WTC11 (cell line): Measurements from ENCODE around the gene KCNE4. TPM values are rescaled to one million over a fixed set of nuclear protein-coding genes. Genes with fewer than 3 reads are reported as not detected.
A peak's percentile ranks its signal among the peaks of the same experiment; 100 is the strongest.

Experiments
- ATAC-seq: fragments of 200-7000 bp; cut with Tn5 transposase; 2 replicates; pipeline ENCODE4 v1.10.0; 2021; ENCODE audit warnings: mild to moderate bottlenecking, moderate library complexity
- CTCF ChIA-PET: fragments of 300-600 bp; sonication (Branson Sonifier 250); formaldehyde crosslinking; loops from one replicate; lab custom pipeline; 2021; ENCODE audit warnings: antibody characterized with exemption; lab: Charles Lee
- POLR2A ChIA-PET: fragments of 350-600 bp; sonication (Branson Sonifier 250); formaldehyde crosslinking; loops from one replicate; lab custom pipeline; 2021; ENCODE audit warnings: antibody characterized with exemption; lab: Charles Lee
- DNase-seq: peaks from one replicate; pipeline ENCODE4 v3.0.0; 2021; ENCODE audit warnings: low spot score
- H3K27ac Mint-ChIP-seq: 2 replicates; pipeline ENCODE4 v1.8.0; 2021; ENCODE audit warnings: mixed read lengths
- H3K27me3 Mint-ChIP-seq: 2 replicates; pipeline ENCODE4 v1.8.0; 2021; ENCODE audit warnings: low read depth, mild to moderate bottlenecking, moderate library complexity, mixed read lengths
- H3K36me3 Mint-ChIP-seq: 2 replicates; pipeline ENCODE4 v1.8.0; 2021; ENCODE audit warnings: mixed read lengths
- H3K4me1 Mint-ChIP-seq: 2 replicates; pipeline ENCODE4 v1.8.0; 2022; ENCODE audit warnings: mixed read lengths
- H3K4me3 Mint-ChIP-seq: 2 replicates; pipeline ENCODE4 v1.8.0; 2021; ENCODE audit warnings: mild to moderate bottlenecking, moderate library complexity, mixed read lengths
- H3K9me3 Mint-ChIP-seq: 2 replicates; pipeline ENCODE4 v1.8.0; 2021; ENCODE audit warnings: mixed read lengths
- ATF1 ChIP-seq: sonication (generic); formaldehyde crosslinking; IDR thresholded peaks from 2 replicates; pipeline ENCODE4 v1.8.1; 2023; ENCODE audit warnings: mild to moderate bottlenecking, moderate library complexity, missing genetic modification reagents
- CBFB ChIP-seq: sonication (generic); formaldehyde crosslinking; IDR thresholded peaks from 2 replicates; pipeline ENCODE4 v1.8.1; 2022; ENCODE audit warnings: mild to moderate bottlenecking, low read depth, missing genetic modification reagents
- CREM ChIP-seq: sonication (generic); formaldehyde crosslinking; IDR thresholded peaks from 2 replicates; pipeline ENCODE4 v1.8.1; 2022; ENCODE audit warnings: mild to moderate bottlenecking, missing genetic modification reagents, moderate library complexity
- GABPB1 ChIP-seq: sonication (generic); formaldehyde crosslinking; IDR thresholded peaks from 2 replicates; pipeline ENCODE4 v1.8.1; 2023; ENCODE audit warnings: mild to moderate bottlenecking, missing genetic modification reagents
- JAZF1 ChIP-seq: fragments of 250-450 bp; sonication (Bioruptor Pico); IDR thresholded peaks from 2 replicates; pipeline ENCODE4 v1.9.0; 2021; ENCODE audit warnings: moderate library complexity, mild to moderate bottlenecking, inconsistent platforms
- NR1H2 ChIP-seq: sonication (generic); formaldehyde crosslinking; IDR thresholded peaks from 2 replicates; pipeline ENCODE4 v1.9.0; 2021; ENCODE audit warnings: mild to moderate bottlenecking, moderate library complexity, missing genetic modification reagents
- PRRX2 ChIP-seq: fragments of 250-450 bp; sonication (Bioruptor Pico); IDR thresholded peaks from 2 replicates; pipeline ENCODE4 v1.8.0; 2021; ENCODE audit warnings: mild to moderate bottlenecking
- SP1 ChIP-seq: sonication (generic); formaldehyde crosslinking; conservative IDR thresholded peaks from 2 replicates; pipeline ENCODE4 v1.8.1; 2022; ENCODE audit warnings: missing genetic modification reagents
- TEAD4 ChIP-seq: sonication (generic); formaldehyde crosslinking; IDR thresholded peaks from 2 replicates; pipeline ENCODE4 v1.8.0; 2022; ENCODE audit warnings: mild to moderate bottlenecking, missing genetic modification reagents
- ZNF416 ChIP-seq: fragments of 250-450 bp; sonication (Bioruptor Pico); IDR thresholded peaks from 2 replicates; pipeline ENCODE4 v1.9.0; 2021; ENCODE audit warnings: mild to moderate bottlenecking, inconsistent platforms
- total RNA-seq: library from RNA; stranded (reverse); gene quantifications from 3 replicates; pipeline ENCODE4 v1.2.3, GENCODE V29; 2021
- TF ChIP-seq, protein P1 (sequence below): fragments of 250-450 bp; sonication (Bioruptor Pico); conservative IDR thresholded peaks from 2 replicates; pipeline ENCODE4 v1.9.0; 2021; ENCODE audit warnings: mild to moderate bottlenecking
- TF ChIP-seq, protein P2 (sequence below): sonication (generic); formaldehyde crosslinking; IDR thresholded peaks from 2 replicates; pipeline ENCODE4 v1.8.0; 2022; ENCODE audit warnings: missing genetic modification reagents
- TF ChIP-seq, protein P3 (sequence below): sonication (generic); formaldehyde crosslinking; conservative IDR thresholded peaks from 2 replicates; pipeline ENCODE4 v1.8.1; 2022; ENCODE audit warnings: mild to moderate bottlenecking, missing genetic modification reagents
- TF ChIP-seq, protein P4 (sequence below): sonication (generic); formaldehyde crosslinking; IDR thresholded peaks from 2 replicates; pipeline ENCODE4 v1.8.0; 2023; ENCODE audit warnings: missing genetic modification reagents
- TF ChIP-seq, protein P5 (sequence below): sonication (generic); formaldehyde crosslinking; IDR thresholded peaks from 2 replicates; pipeline ENCODE4 v1.8.1; 2022; ENCODE audit warnings: mild to moderate bottlenecking, moderate library complexity, missing genetic modification reagents
- TF ChIP-seq, protein P6 (sequence below): sonication (generic); formaldehyde crosslinking; IDR thresholded peaks from 2 replicates; pipeline ENCODE4 v1.8.1; 2022; ENCODE audit warnings: missing genetic modification reagents, borderline replicate concordance

Gene KCNE4
- total RNA-seq, 1 experiment from 2014 or later, result 0.04 TPM

DNA sequence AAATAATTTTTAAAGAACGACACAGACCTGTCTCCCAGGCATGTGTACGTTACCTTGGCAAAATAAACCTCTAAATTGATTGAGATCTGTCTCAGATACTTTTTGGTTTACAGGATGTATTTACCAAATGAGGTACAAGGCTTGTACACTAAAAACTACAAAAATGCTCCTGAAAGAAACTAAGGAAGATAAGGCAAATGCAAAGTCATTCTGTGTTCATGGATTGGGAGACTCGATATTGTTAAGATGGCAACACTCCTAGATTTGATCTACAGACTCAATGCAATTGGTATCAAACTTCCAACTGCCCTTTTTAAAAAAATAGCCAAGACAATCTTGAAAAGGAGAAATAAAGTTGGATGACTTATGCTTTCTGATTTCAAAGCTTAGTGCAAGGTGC lies 11.5 kb upstream of the KCNE4 start:
- Mint-ChIP-seq H3K4me1 (peaks cover 75% of the 10 kb centered on the region), H3K4me3 (no peak overlapping the region)
- CTCF ChIA-PET, result no interaction called here

DNA sequence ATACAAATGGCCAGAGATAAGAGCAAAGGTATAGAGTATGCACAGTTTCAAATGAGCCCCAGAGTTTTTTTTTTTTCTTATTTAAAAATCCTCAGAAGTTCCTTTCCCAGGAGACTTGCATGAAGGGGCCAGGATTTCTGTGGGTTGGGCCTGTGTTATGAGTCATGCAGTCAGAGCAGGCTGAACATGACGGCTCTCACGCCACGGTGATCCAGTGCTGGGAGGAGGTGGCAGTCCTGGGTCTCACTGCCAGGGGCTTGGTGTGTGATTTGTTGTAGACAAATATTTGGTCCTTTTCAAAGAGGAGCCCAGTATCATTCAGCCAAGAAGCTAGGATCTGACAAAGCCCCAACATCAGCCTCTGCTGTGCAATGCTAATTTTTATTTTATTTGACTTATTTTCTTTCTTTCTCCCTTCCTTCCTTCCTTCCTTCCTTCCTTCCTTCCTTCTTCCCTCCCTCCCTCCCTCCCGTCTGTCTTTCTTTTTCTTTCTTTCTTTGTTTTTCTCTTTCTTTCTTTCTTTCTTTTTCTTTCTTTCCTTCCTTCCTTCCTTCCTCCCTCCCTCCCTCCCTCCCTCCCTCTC lies 10.4 kb upstream of the KCNE4 start:
- ATAC-seq, result peak; percentile 26
- peak; percentile 20 for DNase-seq
- CTCF ChIA-PET, result no interaction called here

More for the DNA sequence above, 11.5 kb upstream of the KCNE4 start:
- no peak for DNase-seq
- POLR2A ChIA-PET, result no interaction called here
- Mint-ChIP-seq H3K36me3 (0 out of 2 replicates have a peak, but pooled peaks cover 7% of the 10 kb centered on the region), H3K27ac (no peak overlapping the region), H3K9me3 (peaks cover 11% of the 10 kb centered on the region), H3K27me3 (no peaks in the 10 kb centered on the region; the same call in 1 of the 2 replicates)
- no peak for ATAC-seq
- TF ChIP-seq, protein P1, sequence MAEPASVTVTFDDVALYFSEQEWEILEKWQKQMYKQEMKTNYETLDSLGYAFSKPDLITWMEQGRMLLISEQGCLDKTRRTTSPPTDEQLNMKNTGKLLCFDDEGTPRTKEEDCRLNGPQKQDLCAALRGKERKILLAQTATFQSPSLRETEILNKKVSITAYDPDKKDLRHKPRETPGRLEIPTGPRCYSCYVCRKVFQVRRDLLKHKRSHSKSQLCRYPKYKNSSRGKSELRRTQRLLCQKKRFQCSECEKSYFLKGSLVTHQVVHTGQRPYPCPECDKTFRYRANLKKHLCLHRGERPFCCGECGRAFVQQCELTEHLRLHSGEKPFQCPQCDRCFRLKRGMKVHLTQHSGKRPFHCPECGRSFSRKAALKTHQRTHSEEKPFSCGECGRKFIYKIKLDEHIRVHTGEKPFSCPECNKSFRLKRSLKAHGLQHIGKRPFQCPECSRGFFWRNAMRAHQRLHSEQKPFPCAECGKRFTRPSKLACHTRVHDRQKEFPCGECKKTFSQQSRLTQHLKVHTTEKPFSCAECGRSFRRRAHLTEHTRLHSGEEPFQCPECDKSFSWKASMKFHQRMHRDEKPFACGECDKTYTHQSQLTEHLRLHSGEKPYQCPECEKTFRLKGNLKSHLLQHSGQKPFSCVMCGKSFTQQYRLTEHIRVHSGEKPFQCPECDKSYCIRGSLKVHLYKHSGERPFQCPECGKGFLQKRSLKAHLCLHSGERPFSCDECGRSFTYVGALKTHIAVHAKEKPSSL (CRISPR knock-in tag), result no peak
- TF ChIP-seq, protein P2, sequence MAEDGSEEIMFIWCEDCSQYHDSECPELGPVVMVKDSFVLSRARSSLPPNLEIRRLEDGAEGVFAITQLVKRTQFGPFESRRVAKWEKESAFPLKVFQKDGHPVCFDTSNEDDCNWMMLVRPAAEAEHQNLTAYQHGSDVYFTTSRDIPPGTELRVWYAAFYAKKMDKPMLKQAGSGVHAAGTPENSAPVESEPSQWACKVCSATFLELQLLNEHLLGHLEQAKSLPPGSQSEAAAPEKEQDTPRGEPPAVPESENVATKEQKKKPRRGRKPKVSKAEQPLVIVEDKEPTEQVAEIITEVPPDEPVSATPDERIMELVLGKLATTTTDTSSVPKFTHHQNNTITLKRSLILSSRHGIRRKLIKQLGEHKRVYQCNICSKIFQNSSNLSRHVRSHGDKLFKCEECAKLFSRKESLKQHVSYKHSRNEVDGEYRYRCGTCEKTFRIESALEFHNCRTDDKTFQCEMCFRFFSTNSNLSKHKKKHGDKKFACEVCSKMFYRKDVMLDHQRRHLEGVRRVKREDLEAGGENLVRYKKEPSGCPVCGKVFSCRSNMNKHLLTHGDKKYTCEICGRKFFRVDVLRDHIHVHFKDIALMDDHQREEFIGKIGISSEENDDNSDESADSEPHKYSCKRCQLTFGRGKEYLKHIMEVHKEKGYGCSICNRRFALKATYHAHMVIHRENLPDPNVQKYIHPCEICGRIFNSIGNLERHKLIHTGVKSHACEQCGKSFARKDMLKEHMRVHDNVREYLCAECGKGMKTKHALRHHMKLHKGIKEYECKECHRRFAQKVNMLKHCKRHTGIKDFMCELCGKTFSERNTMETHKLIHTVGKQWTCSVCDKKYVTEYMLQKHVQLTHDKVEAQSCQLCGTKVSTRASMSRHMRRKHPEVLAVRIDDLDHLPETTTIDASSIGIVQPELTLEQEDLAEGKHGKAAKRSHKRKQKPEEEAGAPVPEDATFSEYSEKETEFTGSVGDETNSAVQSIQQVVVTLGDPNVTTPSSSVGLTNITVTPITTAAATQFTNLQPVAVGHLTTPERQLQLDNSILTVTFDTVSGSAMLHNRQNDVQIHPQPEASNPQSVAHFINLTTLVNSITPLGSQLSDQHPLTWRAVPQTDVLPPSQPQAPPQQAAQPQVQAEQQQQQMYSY (CRISPR knock-in tag), result no peak
- TF ChIP-seq, protein P3, sequence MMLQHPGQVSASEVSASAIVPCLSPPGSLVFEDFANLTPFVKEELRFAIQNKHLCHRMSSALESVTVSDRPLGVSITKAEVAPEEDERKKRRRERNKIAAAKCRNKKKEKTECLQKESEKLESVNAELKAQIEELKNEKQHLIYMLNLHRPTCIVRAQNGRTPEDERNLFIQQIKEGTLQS (CRISPR knock-in tag), result no peak
- TF ChIP-seq SP1 (CRISPR knock-in tag) (no peak), ZNF416 (no peak), NR1H2 (no peak), GABPB1 (CRISPR knock-in tag) (no peak), JAZF1 (CRISPR knock-in tag) (no peak), PRRX2 (CRISPR knock-in tag) (no peak), CREM (CRISPR knock-in tag) (no peak), ATF1 (CRISPR knock-in tag) (no peak), TEAD4 (CRISPR knock-in tag) (no peak)
- TF ChIP-seq, protein P4, sequence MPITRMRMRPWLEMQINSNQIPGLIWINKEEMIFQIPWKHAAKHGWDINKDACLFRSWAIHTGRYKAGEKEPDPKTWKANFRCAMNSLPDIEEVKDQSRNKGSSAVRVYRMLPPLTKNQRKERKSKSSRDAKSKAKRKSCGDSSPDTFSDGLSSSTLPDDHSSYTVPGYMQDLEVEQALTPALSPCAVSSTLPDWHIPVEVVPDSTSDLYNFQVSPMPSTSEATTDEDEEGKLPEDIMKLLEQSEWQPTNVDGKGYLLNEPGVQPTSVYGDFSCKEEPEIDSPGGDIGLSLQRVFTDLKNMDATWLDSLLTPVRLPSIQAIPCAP (CRISPR knock-in tag), result no peak
- TF ChIP-seq, protein P5, sequence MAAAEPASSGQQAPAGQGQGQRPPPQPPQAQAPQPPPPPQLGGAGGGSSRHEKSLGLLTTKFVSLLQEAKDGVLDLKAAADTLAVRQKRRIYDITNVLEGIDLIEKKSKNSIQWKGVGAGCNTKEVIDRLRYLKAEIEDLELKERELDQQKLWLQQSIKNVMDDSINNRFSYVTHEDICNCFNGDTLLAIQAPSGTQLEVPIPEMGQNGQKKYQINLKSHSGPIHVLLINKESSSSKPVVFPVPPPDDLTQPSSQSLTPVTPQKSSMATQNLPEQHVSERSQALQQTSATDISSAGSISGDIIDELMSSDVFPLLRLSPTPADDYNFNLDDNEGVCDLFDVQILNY (CRISPR knock-in tag), result no peak

More for the DNA sequence above, 10.4 kb upstream of the KCNE4 start:
- H3K27me3 Mint-ChIP-seq, result no peaks in the 10 kb centered on the region; the same call in 1 of the 2 replicates
- H3K9me3 Mint-ChIP-seq, result peaks cover 3% of the 10 kb centered on the region; the same call in 1 of the 2 replicates
- H3K4me1 Mint-ChIP-seq, result peaks cover 68% of the 10 kb centered on the region
- no peak overlapping the region for H3K27ac Mint-ChIP-seq
- no peak for TF ChIP-seq CBFB (CRISPR knock-in tag)
- TF ChIP-seq, protein P6, sequence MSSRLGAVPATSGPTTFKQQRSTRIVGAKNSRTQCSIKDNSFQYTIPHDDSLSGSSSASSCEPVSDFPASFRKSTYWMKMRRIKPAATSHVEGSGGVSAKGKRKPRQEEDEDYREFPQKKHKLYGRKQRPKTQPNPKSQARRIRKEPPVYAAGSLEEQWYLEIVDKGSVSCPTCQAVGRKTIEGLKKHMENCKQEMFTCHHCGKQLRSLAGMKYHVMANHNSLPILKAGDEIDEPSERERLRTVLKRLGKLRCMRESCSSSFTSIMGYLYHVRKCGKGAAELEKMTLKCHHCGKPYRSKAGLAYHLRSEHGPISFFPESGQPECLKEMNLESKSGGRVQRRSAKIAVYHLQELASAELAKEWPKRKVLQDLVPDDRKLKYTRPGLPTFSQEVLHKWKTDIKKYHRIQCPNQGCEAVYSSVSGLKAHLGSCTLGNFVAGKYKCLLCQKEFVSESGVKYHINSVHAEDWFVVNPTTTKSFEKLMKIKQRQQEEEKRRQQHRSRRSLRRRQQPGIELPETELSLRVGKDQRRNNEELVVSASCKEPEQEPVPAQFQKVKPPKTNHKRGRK (CRISPR knock-in tag), result 0 out of 2 replicates have a peak, but pooled peaks have one; percentile 69
- H3K36me3 Mint-ChIP-seq, result no peaks in the 10 kb centered on the region
- POLR2A ChIA-PET, result no interaction called here
- no peak overlapping the region for H3K4me3 Mint-ChIP-seq
